SK-N-SH treated with all-trans-retinoic acid at 6 μM for 48 hours (cell line): ENCODE measurements around the gene BRI3.

Experiments used
- ATAC-seq: fragments of 200-7000 bp; cut with Tn5 transposase; 3 replicates; pipeline ENCODE4 v1.9.1; 2020; ENCODE audit warnings: mild to moderate bottlenecking, moderate library complexity
- ARNTL ChIP-seq: fragments of 450-650 bp; formaldehyde crosslinking; IDR thresholded peaks from 2 replicates; pipeline ENCODE4 v1.5.0; 2020; ENCODE audit warnings: low read depth, mild to moderate bottlenecking, moderate library complexity, borderline replicate concordance
- BACH2 ChIP-seq: fragments of 250-450 bp; sonication (Bioruptor Pico); IDR thresholded peaks from 2 replicates; pipeline ENCODE4 v1.9.0; 2021; ENCODE audit warnings: mild to moderate bottlenecking, borderline replicate concordance
- CREB5 ChIP-seq: fragments of 250-450 bp; sonication (Bioruptor Pico); IDR thresholded peaks from 2 replicates; pipeline ENCODE4 v1.5.1; 2020; ENCODE audit warnings: low read depth, mild to moderate bottlenecking, moderate library complexity
- CSDC2 ChIP-seq: fragments of 250-450 bp; sonication (Bioruptor Pico); IDR thresholded peaks from 2 replicates; pipeline ENCODE4 v1.5.0; 2020; ENCODE audit warnings: mild to moderate bottlenecking, moderate library complexity
- CSRNP3 ChIP-seq: fragments of 250-450 bp; sonication (Bioruptor Pico); IDR thresholded peaks from 2 replicates; pipeline ENCODE4 v1.5.1; 2021; ENCODE audit warnings: mild to moderate bottlenecking, moderate library complexity
- ESRRG ChIP-seq: fragments of 250-450 bp; sonication (Bioruptor Pico); IDR thresholded peaks from 2 replicates; pipeline ENCODE4 v1.6.1; 2021; ENCODE audit warnings: mild to moderate bottlenecking
- GLIS3 ChIP-seq: fragments of 250-450 bp; sonication (Bioruptor Pico); IDR thresholded peaks from 2 replicates; pipeline ENCODE4 v1.5.0; 2020; ENCODE audit warnings: mild to moderate bottlenecking, moderate library complexity
- ISL1 ChIP-seq: fragments of 250-450 bp; sonication (Bioruptor Pico); IDR thresholded peaks from 2 replicates; pipeline ENCODE4 v2.1.2; 2022; ENCODE audit warnings: mild to moderate bottlenecking, moderate library complexity
- OSR1 ChIP-seq: fragments of 250-450 bp; sonication (Bioruptor Pico); IDR thresholded peaks from 2 replicates; pipeline ENCODE4 v1.8.0; 2022; ENCODE audit warnings: moderate library complexity, mild to moderate bottlenecking, inconsistent platforms
- RARB ChIP-seq: fragments of 250-450 bp; sonication (Bioruptor Pico); IDR thresholded peaks from 2 replicates; pipeline ENCODE4 v1.8.0; 2021; ENCODE audit warnings: mild to moderate bottlenecking, moderate library complexity
- SNAI2 ChIP-seq: fragments of 250-450 bp; sonication (Bioruptor Pico); IDR thresholded peaks from 2 replicates; pipeline ENCODE4 v1.5.0; 2020; ENCODE audit warnings: mild to moderate bottlenecking, moderate library complexity
- TCF4 ChIP-seq: fragments of 250-450 bp; sonication (Bioruptor Pico); IDR thresholded peaks from 2 replicates; pipeline ENCODE4 v1.8.0; 2021; ENCODE audit warnings: mild to moderate bottlenecking, moderate library complexity, borderline replicate concordance
- TOX ChIP-seq: fragments of 250-450 bp; sonication (Bioruptor Pico); IDR thresholded peaks from 2 replicates; pipeline ENCODE4 v1.8.0; 2021; ENCODE audit warnings: mild to moderate bottlenecking, moderate library complexity, borderline replicate concordance
- TSHZ2 ChIP-seq: fragments of 250-450 bp; sonication (Bioruptor Pico); IDR thresholded peaks from 2 replicates; pipeline ENCODE4 v1.5.0; 2020; ENCODE audit warnings: mild to moderate bottlenecking, moderate library complexity
- ZC3H10 ChIP-seq: fragments of 250-450 bp; sonication (Bioruptor Pico); IDR thresholded peaks from 2 replicates; pipeline ENCODE4 v1.5.1; 2021; ENCODE audit warnings: mild to moderate bottlenecking, moderate library complexity
- ZFP3 ChIP-seq: fragments of 250-450 bp; sonication (Bioruptor Pico); IDR thresholded peaks from 2 replicates; pipeline ENCODE4 v1.5.0; 2020; ENCODE audit warnings: mild to moderate bottlenecking, moderate library complexity
- ZFP30 ChIP-seq: fragments of 450-650 bp; formaldehyde crosslinking; IDR thresholded peaks from 2 replicates; pipeline ENCODE4 v1.5.0; 2022; ENCODE audit warnings: mild to moderate bottlenecking, moderate library complexity
- ZNF70 ChIP-seq: fragments of 450-650 bp; formaldehyde crosslinking; IDR thresholded peaks from 2 replicates; pipeline ENCODE4 v1.5.0; 2020; ENCODE audit warnings: mild to moderate bottlenecking, moderate library complexity
- ZNF8 ChIP-seq: fragments of 450-650 bp; formaldehyde crosslinking; IDR thresholded peaks from 2 replicates; pipeline ENCODE4 v1.5.0; 2020; ENCODE audit warnings: mild to moderate bottlenecking, moderate library complexity
- TF ChIP-seq, protein P1 (sequence below): fragments of 250-450 bp; sonication (Bioruptor Pico); IDR thresholded peaks from 2 replicates; pipeline ENCODE4 v1.8.0; 2020; ENCODE audit warnings: mild to moderate bottlenecking, moderate library complexity, borderline replicate concordance
- TF ChIP-seq, protein P2 (sequence below): fragments of 250-450 bp; sonication (Bioruptor Pico); IDR thresholded peaks from 2 replicates; pipeline ENCODE4 v1.8.0; 2021; ENCODE audit warnings: low read depth, mild to moderate bottlenecking, moderate library complexity, borderline replicate concordance

BRI3 gene

GRCh38 chr7:98288064-98288823 lies 6.8 kb downstream of the BRI3 start:
- ATAC-seq: no peak
- TF ChIP-seq, protein P1, sequence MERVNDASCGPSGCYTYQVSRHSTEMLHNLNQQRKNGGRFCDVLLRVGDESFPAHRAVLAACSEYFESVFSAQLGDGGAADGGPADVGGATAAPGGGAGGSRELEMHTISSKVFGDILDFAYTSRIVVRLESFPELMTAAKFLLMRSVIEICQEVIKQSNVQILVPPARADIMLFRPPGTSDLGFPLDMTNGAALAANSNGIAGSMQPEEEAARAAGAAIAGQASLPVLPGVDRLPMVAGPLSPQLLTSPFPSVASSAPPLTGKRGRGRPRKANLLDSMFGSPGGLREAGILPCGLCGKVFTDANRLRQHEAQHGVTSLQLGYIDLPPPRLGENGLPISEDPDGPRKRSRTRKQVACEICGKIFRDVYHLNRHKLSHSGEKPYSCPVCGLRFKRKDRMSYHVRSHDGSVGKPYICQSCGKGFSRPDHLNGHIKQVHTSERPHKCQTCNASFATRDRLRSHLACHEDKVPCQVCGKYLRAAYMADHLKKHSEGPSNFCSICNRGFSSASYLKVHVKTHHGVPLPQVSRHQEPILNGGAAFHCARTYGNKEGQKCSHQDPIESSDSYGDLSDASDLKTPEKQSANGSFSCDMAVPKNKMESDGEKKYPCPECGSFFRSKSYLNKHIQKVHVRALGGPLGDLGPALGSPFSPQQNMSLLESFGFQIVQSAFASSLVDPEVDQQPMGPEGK (CRISPR knock-in tag): no peak

DNA sequence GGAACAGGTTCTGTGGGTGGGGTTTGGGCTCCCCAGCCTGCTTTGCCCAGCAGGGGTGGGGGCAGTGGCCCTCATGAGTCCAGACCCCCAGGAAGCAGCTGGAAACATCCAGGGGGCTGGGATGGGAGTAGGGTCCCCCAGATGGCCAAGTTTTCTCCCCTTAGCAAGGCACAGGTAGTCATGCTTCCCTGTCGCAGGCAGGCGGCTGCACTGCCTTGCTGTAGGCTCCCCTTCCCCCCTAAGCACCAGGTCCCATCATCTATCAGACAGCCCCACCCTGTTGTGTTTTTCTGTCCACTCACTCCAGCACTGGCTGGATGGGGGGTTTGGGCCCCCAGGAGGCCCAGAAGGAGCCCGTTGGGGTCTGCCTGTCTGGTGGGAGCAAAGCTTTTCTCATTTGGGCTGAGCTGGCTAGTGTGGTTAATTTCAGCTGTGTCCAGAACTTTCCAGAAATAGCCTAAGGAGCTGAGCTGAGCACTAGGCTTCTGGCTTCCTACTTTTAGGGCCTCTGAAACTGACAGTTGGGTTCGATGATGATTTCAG lies 7.9 kb downstream of the BRI3 start:
- ATAC-seq: no peak
- TF ChIP-seq TOX (CRISPR knock-in tag) (no peak), BACH2 (CRISPR knock-in tag) (no peak), ISL1 (CRISPR knock-in tag) (no peak), CSDC2 (no peak), TSHZ2 (CRISPR knock-in tag) (no peak), ZNF70 (CRISPR knock-in tag) (no peak)

DNA sequence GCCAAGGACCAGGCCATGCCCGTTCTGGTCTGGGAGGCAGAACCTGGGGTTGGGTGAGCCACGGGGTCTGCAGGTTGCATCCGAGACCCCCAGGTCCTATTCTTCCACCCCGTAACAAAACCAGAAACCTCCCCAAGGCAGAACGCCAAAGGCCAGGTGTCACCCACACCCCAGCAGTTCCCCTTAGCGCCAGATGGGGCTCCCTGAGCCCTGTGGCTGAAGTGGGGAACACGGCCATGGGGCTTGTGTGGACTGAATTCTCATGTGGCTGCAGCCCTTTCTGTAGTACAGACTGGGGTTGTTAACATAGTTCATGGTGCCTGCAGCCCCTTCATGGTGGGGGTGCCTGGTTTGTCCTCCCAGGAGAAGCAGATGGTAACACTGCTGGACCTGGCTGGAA lies 10.2 kb downstream of the BRI3 start:
- TF ChIP-seq BACH2 (CRISPR knock-in tag) (no peak), TOX (CRISPR knock-in tag) (no peak), SNAI2 (CRISPR knock-in tag) (no peak), RARB (no peak), TSHZ2 (CRISPR knock-in tag) (no peak), ESRRG (CRISPR knock-in tag) (no peak), ZFP30 (CRISPR knock-in tag) (no peak), ISL1 (CRISPR knock-in tag) (no peak), CSRNP3 (CRISPR knock-in tag) (no peak), ZNF8 (CRISPR knock-in tag) (no peak), ZFP3 (no peak)
- TF ChIP-seq, protein P2, sequence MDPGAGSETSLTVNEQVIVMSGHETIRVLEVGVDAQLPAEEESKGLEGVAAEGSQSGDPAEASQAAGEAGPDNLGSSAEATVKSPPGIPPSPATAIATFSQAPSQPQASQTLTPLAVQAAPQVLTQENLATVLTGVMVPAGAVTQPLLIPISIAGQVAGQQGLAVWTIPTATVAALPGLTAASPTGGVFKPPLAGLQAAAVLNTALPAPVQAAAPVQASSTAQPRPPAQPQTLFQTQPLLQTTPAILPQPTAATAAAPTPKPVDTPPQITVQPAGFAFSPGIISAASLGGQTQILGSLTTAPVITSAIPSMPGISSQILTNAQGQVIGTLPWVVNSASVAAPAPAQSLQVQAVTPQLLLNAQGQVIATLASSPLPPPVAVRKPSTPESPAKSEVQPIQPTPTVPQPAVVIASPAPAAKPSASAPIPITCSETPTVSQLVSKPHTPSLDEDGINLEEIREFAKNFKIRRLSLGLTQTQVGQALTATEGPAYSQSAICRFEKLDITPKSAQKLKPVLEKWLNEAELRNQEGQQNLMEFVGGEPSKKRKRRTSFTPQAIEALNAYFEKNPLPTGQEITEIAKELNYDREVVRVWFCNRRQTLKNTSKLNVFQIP (CRISPR knock-in tag): no peak

DNA sequence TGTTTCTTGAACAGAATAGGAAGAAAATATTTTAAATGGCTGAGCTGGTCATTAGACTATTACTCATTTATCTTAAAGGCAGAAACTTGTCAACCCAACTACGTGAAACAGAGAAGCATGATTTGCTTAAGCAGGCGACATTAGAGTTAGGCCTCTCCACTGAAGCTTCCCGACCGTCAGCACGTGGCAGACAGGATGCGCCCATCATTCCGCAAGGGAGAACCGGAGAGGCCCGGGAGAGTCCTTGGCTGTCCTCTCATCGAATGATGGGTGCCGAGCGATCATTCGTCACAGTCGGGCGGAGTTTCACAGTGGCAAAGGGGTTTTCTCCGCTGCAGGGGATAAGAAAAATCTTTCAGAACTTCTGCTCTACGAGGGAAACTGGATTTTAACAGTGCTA lies 11.8 kb downstream of the BRI3 start:
- no peak for ATAC-seq
- TF ChIP-seq GLIS3 (no peak), CREB5 (no peak), RARB (no peak), ZFP30 (CRISPR knock-in tag) (no peak), TCF4 (CRISPR knock-in tag) (no peak), ZC3H10 (CRISPR knock-in tag) (no peak), OSR1 (CRISPR knock-in tag) (no peak), ARNTL (CRISPR knock-in tag) (no peak), ZNF70 (CRISPR knock-in tag) (no peak), BACH2 (CRISPR knock-in tag) (no peak)
- TF ChIP-seq, protein P1 (CRISPR knock-in tag): no peak

More for the DNA sequence above, 10.2 kb downstream of the BRI3 start:
- no peak for ATAC-seq
